Stimulated activated CD4-positive, alpha-beta T cell treated with anti-CD3 and anti-CD28 coated beads, TNF-alpha, amount 100 ng/mL, for 48 hours (primary cell): ENCODE results near the gene SNRPA1.
A peak's percentile ranks its signal among the peaks of the same experiment; 100 is the strongest.

ENCODE experiments used
- DNase-seq, 3 donors: peaks; one replicate each; pipeline ENCODE4 v3.0.0-alpha.2; 2020; ENCODE audit warnings: low read depth in 3 of 3

Gene SNRPA1

DNA sequence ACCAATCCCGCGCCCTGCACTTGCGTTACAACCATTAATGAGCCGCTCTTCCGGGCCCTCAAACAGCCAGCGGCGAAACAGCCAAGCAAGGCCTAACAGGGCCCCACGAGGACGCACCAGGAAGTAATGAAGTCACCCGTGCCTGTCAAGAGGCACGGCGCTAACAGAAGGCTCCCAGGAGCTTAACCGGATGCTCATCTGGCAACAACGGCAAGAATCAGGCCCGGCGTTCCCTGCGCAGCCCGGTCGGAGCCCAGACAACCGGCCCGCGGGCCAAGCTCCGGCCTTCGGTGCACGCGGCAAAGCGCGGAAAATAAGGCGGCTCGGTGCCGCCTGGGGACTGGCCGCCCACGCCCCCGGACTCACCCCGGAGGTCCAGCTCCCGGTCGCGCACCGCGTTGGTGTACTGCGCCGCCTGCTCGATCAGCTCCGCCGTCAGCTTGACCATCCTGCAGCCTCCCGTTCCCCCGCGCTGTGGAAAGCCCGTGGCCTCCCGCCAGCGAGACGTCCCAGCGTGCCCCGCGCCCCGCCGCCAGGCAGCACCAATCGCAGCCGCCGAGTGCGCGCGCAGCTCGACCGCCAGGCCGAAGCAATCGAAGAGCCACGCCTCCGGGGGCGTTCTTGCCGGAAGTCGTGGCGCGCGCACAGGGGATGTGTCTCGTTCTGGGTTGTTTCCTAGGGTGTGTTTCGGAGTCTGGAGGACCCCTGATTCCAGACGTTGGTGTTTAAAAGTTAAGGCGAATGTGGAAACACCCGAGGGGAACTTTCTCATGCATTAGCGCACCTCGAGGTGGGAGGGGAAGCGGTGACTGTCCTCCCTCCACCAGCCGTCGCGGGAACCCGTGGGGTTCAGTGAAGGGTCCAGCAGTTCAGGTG is at the start of gene SNRPA1:
TSS of gene SNRPA1 (minus strand) at position 518 of the 876 bp plus-strand sequence. CDS start at position 448, 70 bp downstream.
- peak; percentile 95 to 98 (median 98) for DNase-seq

- DNase-seq = no peak
Measured at GRCh38 chr15:101342056-101342455, 47.0 kb upstream of the SNRPA1 start.

- DNase-seq = no peak
Measured at GRCh38 chr15:101338502-101339057, 43.5 kb upstream of the SNRPA1 start.

DNA sequence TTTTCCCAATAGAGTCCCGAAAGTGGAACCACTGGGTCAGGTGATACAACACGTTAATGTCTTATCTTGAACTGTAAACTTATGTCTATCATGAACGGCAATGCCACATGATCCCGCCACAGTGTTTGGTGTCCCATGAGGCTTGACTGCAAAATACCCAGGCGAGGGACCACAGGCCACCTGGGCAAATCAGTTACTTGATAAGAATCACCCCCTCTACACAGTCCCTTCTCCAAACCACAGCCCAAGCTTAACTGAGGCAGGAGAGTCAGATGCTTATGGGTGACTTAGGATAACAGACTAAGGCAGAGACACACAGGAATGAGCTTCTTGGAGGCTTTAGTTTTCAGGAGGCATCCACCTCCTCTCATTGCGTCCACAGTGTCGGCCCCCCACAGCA is 42.9 kb upstream of the SNRPA1 start:
- DNase-seq = no peak

DNA sequence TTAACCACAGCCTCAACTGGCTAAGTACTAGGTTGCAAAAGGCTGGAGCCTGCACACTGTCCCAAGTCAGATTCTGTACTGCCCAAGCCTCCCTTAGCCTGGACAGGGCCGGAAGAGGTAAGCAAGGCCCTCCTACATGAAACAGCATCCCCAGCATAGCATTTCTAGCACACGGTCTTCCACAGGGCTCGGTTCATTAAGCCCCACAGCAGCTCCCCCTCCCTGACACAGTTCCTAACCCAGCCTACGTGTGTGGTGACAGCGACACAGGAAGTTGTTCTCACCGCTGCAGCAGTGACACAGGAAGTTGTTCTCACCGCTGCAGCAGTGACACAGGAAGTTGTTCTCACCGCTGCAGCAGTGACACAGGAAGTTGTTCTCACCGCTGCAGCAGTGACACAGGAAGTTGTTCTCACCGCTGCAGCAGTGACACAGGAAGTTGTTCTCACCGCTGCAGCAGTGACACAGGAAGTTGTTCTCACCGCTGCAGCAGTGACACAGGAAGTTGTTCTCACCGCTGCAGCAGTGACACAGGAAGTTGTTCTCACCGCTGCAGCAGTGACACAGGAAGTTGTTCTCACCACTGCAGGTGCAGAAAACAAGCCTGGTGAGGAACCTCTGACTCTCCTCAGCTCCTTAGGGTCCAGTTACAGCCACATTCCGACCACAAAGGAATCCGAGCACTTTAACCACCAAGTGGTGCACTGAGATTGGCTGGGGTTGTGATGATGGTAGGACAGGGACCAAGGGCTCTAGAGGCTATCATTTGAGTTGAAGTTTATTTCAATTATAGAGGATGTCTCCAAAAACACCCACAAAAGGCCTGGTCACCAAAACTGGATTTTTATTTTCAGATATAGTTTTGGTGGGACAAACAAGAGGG is 39.1 kb upstream of the SNRPA1 start:
- peak in 2 of 3 donors; percentile 18 to 45 for DNase-seq

GRCh38 chr15:101332061-101332467 is 37.0 kb upstream of the SNRPA1 start:
- no peak for DNase-seq

GRCh38 chr15:101329867-101330380 is 34.9 kb upstream of the SNRPA1 start:
- no peak for DNase-seq

GRCh38 chr15:101329309-101329863 is 34.3 kb upstream of the SNRPA1 start:
- DNase-seq = no peak

- no peak for DNase-seq
Measured at GRCh38 chr15:101328001-101328400, 33.0 kb upstream of the SNRPA1 start.

DNA sequence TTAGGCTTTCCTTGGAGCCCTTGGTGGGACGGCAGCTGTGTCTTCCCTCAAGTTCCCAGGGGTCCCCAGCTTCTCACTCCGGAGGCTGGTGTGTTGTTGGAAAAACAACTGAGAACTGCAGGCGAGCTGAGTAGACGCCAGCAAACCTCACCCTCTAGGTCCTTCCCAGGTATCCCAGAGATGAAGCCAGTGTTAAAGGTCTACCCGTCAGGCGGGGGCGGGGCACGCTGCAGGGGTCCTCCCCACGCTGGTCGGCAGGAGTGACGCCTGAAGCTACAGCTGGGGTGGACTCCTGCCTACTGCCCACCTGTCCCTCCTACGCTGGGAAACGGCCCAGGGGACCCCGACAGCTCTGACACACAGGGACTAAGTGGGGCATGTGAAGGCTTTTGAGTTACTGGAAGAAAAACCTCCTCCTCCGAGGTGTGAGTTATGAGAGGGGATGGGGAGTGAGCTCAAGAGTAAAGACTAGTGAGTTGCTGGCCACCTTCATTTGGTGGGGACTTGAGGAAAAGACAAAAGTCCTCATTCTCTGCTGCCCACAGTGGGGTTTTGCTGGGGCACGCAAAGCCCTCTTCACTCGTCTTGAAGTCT is 32.2 kb upstream of the SNRPA1 start:
- DNase-seq = no peak

- DNase-seq = no peak
Measured at GRCh38 chr15:101326462-101327146, 31.6 kb upstream of the SNRPA1 start.

GRCh38 chr15:101326026-101326315 is 30.9 kb upstream of the SNRPA1 start:
- no peak for DNase-seq

GRCh38 chr15:101325263-101326025 is 30.4 kb upstream of the SNRPA1 start:
- DNase-seq = no peak

GRCh38 chr15:101324524-101325177 is 29.6 kb upstream of the SNRPA1 start:
- DNase-seq = no peak

- DNase-seq = no peak
Measured at GRCh38 chr15:101323793-101324523, 28.9 kb upstream of the SNRPA1 start.

GRCh38 chr15:101322854-101323477 is 27.9 kb upstream of the SNRPA1 start:
- DNase-seq = no peak

GRCh38 chr15:101322016-101322695 is 27.1 kb upstream of the SNRPA1 start:
- no peak for DNase-seq
